Activated CD4-positive, alpha-beta T cell treated with anti-CD3 and anti-CD28 coated beads for 36 hours (primary cell): Measurements from ENCODE around the gene UVRAG. TPM values are rescaled to one million over a fixed set of nuclear protein-coding genes. Genes with fewer than 3 reads are reported as not detected.
"Not testable (repeated sequence)": the region's sequence is repeated elsewhere in the genome, so short reads cannot be mapped to it uniquely, and the experiment has no call there.

ENCODE experiments used
- ATAC-seq: fragments of 200-7000 bp; cut with Tn5 transposase; one replicate; pipeline ENCODE4 v1.10.0; 2021; ENCODE audit warnings: mild to moderate bottlenecking, moderate library complexity
- CTCF ChIA-PET: fragments of 350-600 bp; sonication (Branson Sonifier 250); formaldehyde crosslinking; loops from one replicate; lab custom pipeline; 2021; ENCODE audit warnings: antibody characterized with exemption; lab: Charles Lee
- POLR2A ChIA-PET: fragments of 350-600 bp; sonication (Branson Sonifier 250); formaldehyde crosslinking; loops from one replicate; lab custom pipeline; 2021; ENCODE audit warnings: antibody characterized with exemption, inconsistent platforms; lab: Charles Lee
- DNase-seq: peaks from one replicate; pipeline ENCODE4 v3.0.0-alpha.2; 2020
- H3K27ac Mint-ChIP-seq: one replicate; pipeline ENCODE4 v1.8.0; 2021; ENCODE audit warnings: mixed read lengths
- H3K27me3 Mint-ChIP-seq: one replicate; pipeline ENCODE4 v1.8.0; 2021; ENCODE audit warnings: mixed read lengths
- H3K36me3 Mint-ChIP-seq: one replicate; pipeline ENCODE4 v1.8.0; 2021; ENCODE audit warnings: low read depth, mixed read lengths
- H3K4me1 Mint-ChIP-seq: one replicate; pipeline ENCODE4 v1.8.0; 2021; ENCODE audit warnings: mixed read lengths
- H3K4me3 Mint-ChIP-seq: one replicate; pipeline ENCODE4 v1.8.0; 2021; ENCODE audit warnings: mild to moderate bottlenecking, moderate library complexity, mixed read lengths
- H3K9me3 Mint-ChIP-seq: one replicate; pipeline ENCODE4 v1.8.0; 2021; ENCODE audit warnings: low read depth, mixed read lengths
- intact Hi-C, 2 experiments: fragments of 100-400 bp; cut with DNase I in 1 of 2; cut with micrococcal nuclease in 1 of 2; formaldehyde crosslinking; loops; one replicate each; pipeline versions ENCODE4 v1.14.2 to v1.15.1; 2022 to 2024; cut with DNase I, micrococcal nuclease
- total RNA-seq, 2 experiments: library from RNA; stranded (reverse); gene quantifications; one replicate each; pipeline ENCODE4 v1.2.3, GENCODE V29; 2021

The UVRAG gene
- total RNA-seq, 2 experiments from 2014 or later: 11.4 to 13.4 TPM

DNA sequence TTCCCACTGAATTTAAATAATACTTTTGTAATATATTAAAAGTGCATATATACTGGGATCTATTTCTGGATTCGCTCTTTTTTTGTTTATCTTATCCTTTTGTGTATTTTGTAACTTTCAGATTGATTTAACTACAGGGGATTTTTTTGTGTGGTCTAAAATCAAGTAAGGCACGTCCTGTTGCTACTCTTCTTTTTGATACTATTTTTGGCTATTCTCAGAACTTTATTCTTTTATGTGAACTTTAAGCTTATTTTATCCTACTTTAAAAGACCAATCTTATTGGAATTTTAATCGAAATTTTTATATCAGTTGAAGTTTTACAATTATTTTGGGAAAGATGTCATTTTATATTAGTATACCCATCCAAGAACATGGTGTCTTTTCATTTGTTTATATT, 106.8 kb downstream of the UVRAG start:
- intact Hi-C loops: no loop called here
- POLR2A ChIA-PET: no interaction called here

DNA sequence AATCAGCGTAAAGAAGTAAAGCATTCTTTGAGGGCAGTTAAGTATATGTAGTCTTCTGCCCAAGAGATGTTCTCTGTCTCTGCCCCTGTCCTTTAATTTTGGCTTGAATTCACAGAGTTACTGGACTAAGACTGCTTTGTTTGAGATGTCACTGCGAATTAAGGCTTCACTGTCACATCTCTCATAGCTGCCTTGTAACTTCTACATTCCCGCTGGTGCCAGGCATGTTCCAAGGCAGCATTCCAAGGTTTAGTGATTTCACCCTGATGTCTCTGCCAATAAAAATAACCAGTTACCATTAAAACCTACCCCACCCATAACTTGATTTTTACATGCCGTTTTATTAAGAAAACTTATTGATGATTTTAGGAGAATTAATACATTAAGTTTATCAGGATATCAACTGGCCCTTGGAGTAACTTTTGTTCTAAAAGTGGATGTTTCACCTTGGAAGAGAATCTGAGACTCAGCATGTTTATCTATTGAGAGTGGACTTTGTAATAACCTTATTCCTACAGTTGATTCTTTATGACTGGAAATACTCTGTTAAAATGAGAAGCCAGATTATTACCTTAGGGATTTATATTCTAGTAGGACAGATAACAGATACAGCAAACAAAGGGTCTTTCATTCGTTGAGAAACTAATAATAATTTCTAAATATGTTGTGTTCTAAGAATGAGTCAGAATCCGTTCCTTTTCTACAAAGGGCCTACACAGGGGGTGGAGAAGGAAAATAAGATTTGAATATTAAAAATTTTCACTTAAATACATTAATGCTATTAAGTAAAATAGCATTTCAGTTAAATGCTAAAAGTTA, 110.2 kb downstream of the UVRAG start:
- no peaks in the 10 kb centered on the region for H3K27me3 Mint-ChIP-seq
- no peaks in the 10 kb centered on the region for H3K9me3 Mint-ChIP-seq
- no peak for DNase-seq
- ChIA-PET CTCF (interaction anchor here (0.6 to 0.7 kb wide), 2 partner anchors 38 to 55 kb away, joined by 3 to 4 read pairs; no protein-coding TSS in a partner anchor), POLR2A (no interaction called here)
- no peak overlapping the region for H3K27ac Mint-ChIP-seq
- ATAC-seq: no peak
- peaks cover 2% of the 10 kb centered on the region for H3K36me3 Mint-ChIP-seq
- H3K4me3 Mint-ChIP-seq: no peak overlapping the region
- peaks cover 3% of the 10 kb centered on the region for H3K4me1 Mint-ChIP-seq
- intact Hi-C loops: no loop called here

More for the DNA sequence above, 106.8 kb downstream of the UVRAG start:
- DNase-seq: no peak
- Mint-ChIP-seq H3K4me3 (no peak overlapping the region), H3K4me1 (peaks cover 5% of the 10 kb centered on the region), H3K27me3 (no peaks in the 10 kb centered on the region), H3K27ac (no peak overlapping the region), H3K36me3 (peaks cover 2% of the 10 kb centered on the region), H3K9me3 (no peaks in the 10 kb centered on the region)
- CTCF ChIA-PET: interaction anchor here (0.7 kb wide), 1 partner anchor 21 kb away, joined by 3 read pairs; no protein-coding TSS in a partner anchor
- ATAC-seq: no peak

DNA sequence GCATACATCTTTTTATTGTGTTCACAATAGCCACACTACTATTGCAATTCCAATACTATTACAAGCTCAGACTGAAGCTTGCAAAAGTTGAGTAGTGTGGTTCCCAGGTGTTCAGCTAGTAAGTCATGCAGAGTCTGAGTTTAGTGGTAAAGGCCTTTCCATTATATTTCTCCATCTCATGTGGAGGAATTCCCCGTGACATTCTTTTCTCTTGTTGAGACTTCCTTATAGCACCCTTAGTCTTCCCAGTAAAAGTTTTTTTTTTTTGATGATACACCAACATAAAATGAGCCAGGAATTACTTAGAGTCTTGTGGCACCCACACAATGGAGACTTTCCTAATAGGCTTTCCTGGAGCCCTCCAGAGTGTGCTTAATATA, 110.8 kb downstream of the UVRAG start:
- ChIA-PET POLR2A (no interaction called here), CTCF (interaction anchor here (0.6 to 0.7 kb wide), 2 partner anchors 37 to 55 kb away, joined by 3 to 4 read pairs; no protein-coding TSS in a partner anchor)
- ATAC-seq: no peak
- intact Hi-C loops: no loop called here
- Mint-ChIP-seq H3K36me3 (peaks cover 2% of the 10 kb centered on the region), H3K4me3 (no peak overlapping the region), H3K4me1 (peaks cover 3% of the 10 kb centered on the region), H3K27me3 (no peaks in the 10 kb centered on the region), H3K27ac (no peak overlapping the region), H3K9me3 (no peaks in the 10 kb centered on the region)
- no peak for DNase-seq

- POLR2A ChIA-PET: no interaction called here
- Mint-ChIP-seq H3K4me3 (no peak overlapping the region), H3K4me1 (peaks cover 3% of the 10 kb centered on the region), H3K36me3 (peaks cover 8% of the 10 kb centered on the region), H3K27ac (no peak overlapping the region), H3K27me3 (no peaks in the 10 kb centered on the region), H3K9me3 (no peaks in the 10 kb centered on the region)
- DNase-seq (no peak), ATAC-seq (no peak)
- CTCF ChIA-PET: interaction anchor here (0.7 to 0.9 kb wide), 2 partner anchors 15 to 222 kb away, joined by 3 to 4 read pairs; no protein-coding TSS in a partner anchor
- intact Hi-C loops: no loop called here
Observed at GRCh38 chr11:75929706-75930105, 114.7 kb downstream of the UVRAG start.

DNA sequence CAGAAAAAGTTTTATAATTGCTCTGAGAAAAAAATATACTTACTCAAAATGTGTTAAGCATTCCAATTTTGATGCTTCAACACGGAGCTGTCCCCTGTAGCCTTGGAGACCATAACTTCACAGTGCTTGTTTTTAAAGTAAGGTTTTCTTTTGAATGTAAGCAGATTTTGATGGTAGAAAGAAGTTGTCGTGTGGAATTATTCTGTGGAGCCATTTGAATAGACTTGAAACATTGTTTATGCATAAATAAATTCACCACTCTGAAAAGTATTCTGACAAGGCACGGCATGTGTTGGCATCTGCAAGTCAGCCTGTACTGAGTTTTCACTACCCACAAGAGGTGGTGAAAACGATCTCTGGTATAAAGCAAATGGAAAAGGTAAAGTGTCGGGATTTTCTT, 115.5 kb downstream of the UVRAG start:
- DNase-seq: no peak
- intact Hi-C loops: no loop called here
- H3K9me3 Mint-ChIP-seq: no peaks in the 10 kb centered on the region
- ChIA-PET POLR2A (no interaction called here), CTCF (interaction anchor here (0.7 to 0.9 kb wide), 2 partner anchors 221 to 768 kb away, joined by 3 to 4 read pairs; no protein-coding TSS in a partner anchor)
- H3K4me1 Mint-ChIP-seq: peaks cover 3% of the 10 kb centered on the region
- H3K27me3 Mint-ChIP-seq: no peaks in the 10 kb centered on the region
- H3K27ac Mint-ChIP-seq: no peak overlapping the region
- no peak overlapping the region for H3K4me3 Mint-ChIP-seq
- H3K36me3 Mint-ChIP-seq: peaks cover 8% of the 10 kb centered on the region
- ATAC-seq: no peak

GRCh38 chr11:75931124-75931523, 116.1 kb downstream of the UVRAG start:
- H3K4me1 Mint-ChIP-seq: peaks cover 3% of the 10 kb centered on the region
- H3K36me3 Mint-ChIP-seq: peaks cover 8% of the 10 kb centered on the region
- ATAC-seq (no peak), DNase-seq (no peak)
- ChIA-PET CTCF (no interaction called here), POLR2A (no interaction called here)
- H3K4me3 Mint-ChIP-seq: no peak overlapping the region
- intact Hi-C loops: no loop called here
- no peak overlapping the region for H3K27ac Mint-ChIP-seq
- no peaks in the 10 kb centered on the region for H3K27me3 Mint-ChIP-seq
- H3K9me3 Mint-ChIP-seq: no peaks in the 10 kb centered on the region

- ATAC-seq, H3K4me1 Mint-ChIP-seq, intact Hi-C loops, H3K27ac Mint-ChIP-seq, H3K27me3 Mint-ChIP-seq, H3K4me3 Mint-ChIP-seq, POLR2A ChIA-PET, H3K36me3 Mint-ChIP-seq, DNase-seq, H3K9me3 Mint-ChIP-seq: not testable (repeated sequence)
- CTCF ChIA-PET: interaction anchor here (1.1 kb wide), 1 partner anchor 112 kb away, joined by 3 read pairs; no protein-coding TSS in a partner anchor
Observed at GRCh38 chr11:75933736-75934135, 118.7 kb downstream of the UVRAG start.

DNA sequence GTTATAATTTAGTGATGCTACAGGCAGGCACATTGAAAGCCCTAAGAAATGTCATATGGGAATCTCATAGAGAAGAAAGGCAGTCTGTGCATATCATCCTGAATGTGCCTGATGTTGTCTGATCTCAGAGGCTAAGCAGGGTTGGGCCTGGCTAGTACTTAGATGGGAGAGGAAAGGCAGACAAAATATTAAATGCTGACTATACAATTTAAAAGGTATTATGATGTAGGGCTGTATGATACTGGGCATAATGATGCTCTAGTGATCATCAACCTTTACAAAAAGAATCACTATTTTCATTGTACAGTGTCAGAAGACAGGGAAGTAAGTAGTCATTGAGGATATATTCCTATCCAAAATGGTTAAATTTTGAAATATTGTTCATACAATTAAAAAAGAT, 119.8 kb downstream of the UVRAG start:
- no peak overlapping the region for H3K4me3 Mint-ChIP-seq
- ChIA-PET POLR2A (no interaction called here), CTCF (no interaction called here)
- no peak overlapping the region for H3K27ac Mint-ChIP-seq
- H3K36me3 Mint-ChIP-seq: peaks cover 7% of the 10 kb centered on the region
- intact Hi-C loops: no loop called here
- peaks cover 4% of the 10 kb centered on the region for H3K4me1 Mint-ChIP-seq
- no peaks in the 10 kb centered on the region for H3K27me3 Mint-ChIP-seq
- H3K9me3 Mint-ChIP-seq: no peaks in the 10 kb centered on the region
- ATAC-seq (no peak), DNase-seq (no peak)

GRCh38 chr11:75938543-75938942, 123.5 kb downstream of the UVRAG start:
- H3K36me3 Mint-ChIP-seq: peaks cover 5% of the 10 kb centered on the region
- no peaks in the 10 kb centered on the region for H3K27me3 Mint-ChIP-seq
- intact Hi-C loops: no loop called here
- H3K9me3 Mint-ChIP-seq: no peaks in the 10 kb centered on the region
- DNase-seq (no peak), ATAC-seq (no peak)
- ChIA-PET CTCF (no interaction called here), POLR2A (no interaction called here)
- no peak overlapping the region for H3K27ac Mint-ChIP-seq
- peaks cover 3% of the 10 kb centered on the region for H3K4me1 Mint-ChIP-seq
- no peak overlapping the region for H3K4me3 Mint-ChIP-seq

DNA sequence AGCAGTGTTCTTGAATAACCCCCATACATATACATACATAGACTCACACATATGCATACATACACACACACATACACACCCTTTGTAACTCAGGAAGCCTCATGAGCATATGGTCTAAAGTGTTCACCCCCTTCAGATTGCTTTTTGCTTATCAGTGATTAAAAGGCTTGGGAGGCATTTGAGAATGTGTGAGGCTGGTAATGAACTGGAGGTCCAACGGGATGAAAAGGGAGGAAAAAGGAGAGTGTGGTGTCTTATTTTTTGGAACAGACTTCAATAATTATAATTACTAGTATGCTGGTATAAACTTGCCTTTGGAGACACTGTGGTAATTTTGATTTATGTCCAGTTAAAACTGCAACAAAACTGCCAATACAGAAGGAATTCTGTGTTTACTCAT, 124.5 kb downstream of the UVRAG start:
- DNase-seq: no peak
- Mint-ChIP-seq H3K4me3 (no peak overlapping the region), H3K4me1 (peaks cover 6% of the 10 kb centered on the region), H3K9me3 (no peaks in the 10 kb centered on the region), H3K36me3 (peaks cover 3% of the 10 kb centered on the region), H3K27ac (no peak overlapping the region), H3K27me3 (no peaks in the 10 kb centered on the region)
- POLR2A ChIA-PET: no interaction called here
- no peak for ATAC-seq
- intact Hi-C loops: no loop called here
- CTCF ChIA-PET: interaction anchor here (0.5 kb wide), 1 partner anchor 73 kb away, joined by 3 read pairs; no protein-coding TSS in a partner anchor

- no peak for ATAC-seq
- POLR2A ChIA-PET: no interaction called here
Observed at GRCh38 chr11:75939992-75940391, 125.0 kb downstream of the UVRAG start.

GRCh38 chr11:75940911-75941310, 125.9 kb downstream of the UVRAG start:
- Mint-ChIP-seq H3K4me1 (peaks cover 11% of the 10 kb centered on the region), H3K27ac (no peak overlapping the region), H3K4me3 (no peak overlapping the region), H3K9me3 (no peaks in the 10 kb centered on the region), H3K27me3 (no peaks in the 10 kb centered on the region), H3K36me3 (peaks cover 3% of the 10 kb centered on the region)
- CTCF ChIA-PET: interaction anchor here (0.6 kb wide), 1 partner anchor 20 kb away, joined by 3 read pairs; no protein-coding TSS in a partner anchor
- intact Hi-C loops: no loop called here
- POLR2A ChIA-PET: no interaction called here
- no peak for ATAC-seq
- DNase-seq: no peak

More at GRCh38 chr11:75939992-75940391, 125.0 kb downstream of the UVRAG start:
- Mint-ChIP-seq H3K4me1 (peaks cover 6% of the 10 kb centered on the region), H3K36me3 (peaks cover 3% of the 10 kb centered on the region), H3K4me3 (no peak overlapping the region), H3K27me3 (no peaks in the 10 kb centered on the region), H3K27ac (no peak overlapping the region), H3K9me3 (no peaks in the 10 kb centered on the region)
- CTCF ChIA-PET: interaction anchor here (0.5 kb wide), 1 partner anchor 74 kb away, joined by 3 read pairs; no protein-coding TSS in a partner anchor
- no peak for DNase-seq
- intact Hi-C loops: no loop called here
